Measurements from ENCODE around the gene AMN.
"Not testable (repeated sequence)": the region's sequence is repeated elsewhere in the genome, so short reads cannot be mapped to it uniquely, and the experiment has no call there.

Gene AMN

DNA sequence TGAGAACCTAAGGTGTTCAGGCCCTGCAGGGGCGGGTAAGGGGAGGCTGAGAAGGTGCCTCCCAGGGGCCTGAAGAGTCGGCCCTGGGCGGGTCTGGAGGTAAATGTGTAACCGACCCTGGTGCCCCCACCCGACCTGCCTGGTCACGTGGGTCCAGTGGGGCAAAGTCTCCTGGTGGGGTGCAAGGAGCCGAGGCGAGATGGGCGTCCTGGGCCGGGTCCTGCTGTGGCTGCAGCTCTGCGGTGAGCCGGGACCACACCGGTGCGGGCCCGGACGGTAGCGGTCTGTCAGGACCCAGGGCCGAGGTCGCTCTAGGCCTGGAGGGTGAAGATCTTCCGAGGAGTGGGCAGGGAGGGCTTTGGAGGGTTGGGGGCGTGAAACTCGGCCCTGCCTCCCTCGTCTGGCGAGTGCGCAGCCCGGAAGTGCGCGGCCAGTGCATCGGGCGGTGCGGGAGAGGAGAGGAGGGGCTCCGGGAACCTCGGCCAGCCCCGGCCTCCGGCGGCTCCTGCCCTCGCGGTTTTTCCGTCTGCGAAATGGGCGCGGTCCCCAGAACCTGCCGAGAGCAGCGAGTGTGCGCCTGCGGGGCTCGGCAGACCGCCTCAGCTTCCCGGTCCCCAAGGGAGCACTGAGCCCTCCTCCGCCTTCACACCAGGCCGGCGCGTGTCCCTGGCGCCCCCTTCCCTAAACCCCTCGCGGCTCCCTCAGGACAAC, at the start of gene AMN:
TSS of gene AMN (plus strand) at position 174 of the 711 bp plus-strand sequence. CDS start at position 200, 26 bp downstream.
- no peak for DNase-seq

DNA sequence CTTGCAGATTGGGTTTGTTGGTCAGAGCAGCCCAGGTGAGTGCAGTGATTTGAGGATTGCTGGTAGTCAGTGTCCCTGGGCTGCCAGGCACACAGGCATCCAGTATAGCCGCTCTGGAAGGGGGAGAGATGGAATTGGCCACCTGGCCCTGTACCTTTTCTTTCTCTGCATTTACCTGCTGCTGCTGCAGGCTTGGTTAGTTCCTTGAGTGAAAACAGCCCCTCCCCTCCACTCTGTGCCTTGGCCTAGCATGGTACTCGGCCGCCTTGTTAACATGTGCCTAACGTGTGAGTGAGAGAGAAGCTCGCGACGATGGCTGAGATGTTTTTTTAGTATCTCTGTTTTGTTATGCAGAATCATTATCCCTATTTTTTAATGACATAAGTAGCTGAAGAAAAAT, 49.3 kb upstream of the AMN start:
- DNase-seq, result no peak

DNA sequence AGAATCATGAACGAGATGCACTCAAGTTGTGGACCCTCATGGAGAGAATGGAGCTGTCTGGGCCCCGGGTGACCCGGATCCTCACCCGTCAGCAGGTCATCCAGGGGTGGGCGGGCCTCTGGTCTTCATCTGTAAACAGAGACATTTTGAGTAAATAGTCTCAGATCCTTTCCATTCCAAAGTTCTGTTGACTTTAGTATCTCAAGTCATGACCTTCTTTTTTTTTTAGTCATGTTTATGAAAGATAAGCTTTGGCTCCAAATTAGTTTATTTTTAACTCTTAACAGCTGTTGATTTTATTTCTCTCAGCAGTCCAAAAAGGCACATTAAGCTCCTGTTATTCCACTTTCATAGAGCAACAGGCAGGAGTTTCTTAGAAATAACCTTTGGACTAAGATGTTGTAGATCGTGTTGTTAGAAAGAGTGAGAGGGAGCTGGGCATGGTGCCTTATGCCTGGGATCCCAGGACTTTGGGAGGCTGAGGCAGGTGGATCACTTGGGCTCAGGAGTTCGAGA, 48.9 kb upstream of the AMN start:
- DNase-seq, result no peak

DNA sequence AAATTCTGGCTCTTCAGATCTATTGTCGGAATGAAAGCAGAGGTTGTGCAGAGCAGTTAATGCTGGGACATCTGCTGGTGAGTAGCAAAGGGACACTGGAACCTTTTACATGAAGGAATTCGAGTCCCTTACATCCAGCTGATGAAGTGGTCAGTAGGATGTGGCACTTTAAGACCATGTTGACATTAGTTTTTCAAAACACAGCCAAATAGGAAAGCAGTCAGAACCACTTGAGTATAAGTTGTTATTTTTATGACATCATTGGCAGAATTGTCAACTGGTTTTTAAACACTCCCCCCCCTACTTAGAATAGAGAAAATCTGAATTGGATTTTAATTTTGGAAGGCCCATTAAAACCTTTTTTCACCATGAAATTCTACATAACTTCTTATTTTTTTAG, 46.8 kb upstream of the AMN start:
- no peak for DNase-seq

DNA sequence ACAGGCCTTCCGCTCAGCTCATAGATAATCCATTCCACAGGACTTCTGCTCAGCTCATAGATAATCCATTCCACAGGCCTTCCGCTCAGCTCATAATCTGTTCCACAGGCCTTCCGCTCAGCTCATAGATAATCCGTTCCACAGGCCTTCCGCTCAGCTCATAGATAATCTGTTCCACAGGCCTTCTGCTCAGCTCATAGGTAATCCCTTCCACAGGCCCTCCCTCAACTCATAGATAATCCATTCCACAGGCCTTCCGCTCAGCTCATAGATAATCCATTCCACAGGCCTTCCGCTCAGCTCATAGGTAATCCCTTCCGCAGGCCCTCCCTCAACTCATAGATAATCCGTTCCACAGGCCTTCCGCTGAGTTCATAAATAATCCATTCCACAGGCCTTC, 45.0 kb upstream of the AMN start:
- peak; percentile 78 for DNase-seq

DNA sequence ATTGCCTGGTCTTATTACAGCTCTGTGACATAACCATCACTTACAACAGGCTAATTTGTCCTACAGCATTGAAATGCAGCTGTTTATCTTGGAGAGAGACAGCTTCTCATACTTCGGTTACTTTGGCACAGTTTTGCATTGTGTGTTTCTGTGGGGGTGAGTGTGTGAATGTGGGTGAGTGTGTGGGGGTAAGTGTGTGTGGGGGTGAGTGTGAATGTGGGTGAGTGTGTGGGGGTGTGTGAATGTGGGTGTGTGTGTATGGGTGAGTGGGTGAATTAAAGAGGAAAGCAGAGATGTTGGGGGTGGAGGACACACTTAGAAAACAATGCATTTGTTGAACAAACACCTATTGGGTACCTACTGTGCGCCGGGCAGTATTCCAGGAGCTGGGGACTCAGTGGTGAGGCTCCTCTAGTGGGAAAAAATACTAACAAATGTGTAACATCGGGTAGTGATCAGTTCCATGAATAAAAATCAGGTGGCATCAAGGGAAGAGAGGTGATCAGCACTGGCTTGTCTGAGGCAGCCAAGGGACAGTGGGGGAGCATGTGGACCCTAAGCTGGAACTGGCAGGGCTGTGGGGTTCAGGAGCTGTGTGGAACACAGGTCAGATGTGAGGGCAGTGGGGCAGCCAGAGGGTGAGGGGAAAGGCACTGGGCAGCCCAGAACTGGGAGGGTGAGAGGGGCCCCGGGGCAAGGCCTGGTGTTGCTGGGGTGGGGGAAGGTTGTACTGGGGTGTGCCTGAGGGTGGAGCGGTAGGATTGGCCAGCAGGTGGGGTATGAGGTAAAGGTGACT, 44.1 kb upstream of the AMN start:
- no peak for DNase-seq

DNA sequence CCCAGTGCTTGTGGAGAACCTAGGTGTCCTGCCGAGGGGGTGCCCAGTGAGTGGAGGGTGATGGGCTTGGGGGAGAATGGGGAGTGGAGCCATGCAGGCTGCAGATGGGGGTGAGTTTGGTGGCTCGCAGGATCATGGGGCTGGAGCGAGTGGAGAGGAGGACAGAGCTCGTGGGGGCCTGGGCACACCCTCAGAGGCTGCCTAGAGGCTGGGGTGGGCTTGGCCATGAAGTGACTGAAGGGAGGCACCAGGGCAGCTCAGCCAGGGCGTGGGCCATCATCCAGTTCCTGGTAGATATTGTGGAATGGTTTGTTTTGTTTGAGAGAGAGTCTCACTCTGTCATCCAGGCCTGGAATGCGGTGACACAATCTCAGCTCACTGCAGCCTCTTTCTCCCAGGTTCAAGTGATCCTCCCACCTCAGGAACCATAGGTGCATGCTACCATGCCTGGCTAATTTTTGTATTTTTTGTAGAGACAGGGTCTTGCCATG, 43.4 kb upstream of the AMN start:
- DNase-seq, result no peak

DNA sequence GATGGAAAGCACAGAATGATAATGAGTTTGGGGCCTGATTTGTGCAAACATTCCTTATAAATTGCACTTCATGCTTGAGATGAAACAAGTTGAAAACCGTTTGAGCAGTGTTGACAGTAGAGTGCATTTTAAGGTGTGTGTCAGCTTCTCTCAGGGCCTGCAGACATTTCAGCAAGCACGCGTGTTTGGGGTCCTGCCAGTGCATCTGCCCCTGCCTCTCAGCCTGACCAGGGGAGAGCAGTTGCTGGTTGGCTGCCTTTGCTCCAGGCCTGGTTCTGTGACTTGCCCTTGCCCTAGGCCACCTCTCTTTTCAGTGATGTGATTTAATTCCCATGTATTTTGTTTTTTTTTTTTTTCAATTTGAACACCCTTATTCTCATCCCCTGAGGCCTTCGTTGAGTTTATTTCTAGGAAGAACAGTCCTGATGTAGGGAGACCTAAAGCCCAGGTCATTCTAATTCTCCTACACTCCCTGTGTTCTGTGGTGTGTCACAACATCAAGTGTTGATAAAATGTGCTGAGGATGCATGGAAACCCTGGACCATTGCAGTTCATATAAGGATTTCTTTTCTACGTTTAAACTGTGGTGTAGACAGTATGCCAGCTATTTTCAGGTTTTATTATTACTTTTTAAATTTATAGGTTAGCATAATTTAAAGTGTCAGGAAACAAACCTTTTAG, 40.1 kb upstream of the AMN start:
- no peak for DNase-seq

DNA sequence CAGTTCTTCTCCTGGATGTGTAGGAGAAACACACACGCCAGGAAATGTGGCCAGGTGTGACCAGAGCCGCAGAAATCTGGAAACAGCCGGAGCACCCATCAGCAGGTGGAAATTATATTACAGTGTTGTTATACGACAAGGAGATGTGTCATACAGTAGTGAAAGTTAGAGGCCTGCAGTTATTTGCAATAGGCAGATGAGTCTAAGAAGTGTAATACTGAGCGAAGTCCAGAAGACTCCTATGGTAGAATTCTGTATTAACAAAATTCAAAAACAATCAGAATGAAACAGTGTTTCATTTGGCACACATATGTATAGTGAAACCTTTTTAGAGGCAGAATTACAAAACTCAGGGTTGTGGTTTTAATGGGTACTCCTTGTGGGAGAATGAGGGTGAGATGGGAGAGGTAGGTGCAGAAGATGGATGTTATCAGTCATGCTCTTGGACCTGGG, 39.3 kb upstream of the AMN start:
- no peak for DNase-seq

DNA sequence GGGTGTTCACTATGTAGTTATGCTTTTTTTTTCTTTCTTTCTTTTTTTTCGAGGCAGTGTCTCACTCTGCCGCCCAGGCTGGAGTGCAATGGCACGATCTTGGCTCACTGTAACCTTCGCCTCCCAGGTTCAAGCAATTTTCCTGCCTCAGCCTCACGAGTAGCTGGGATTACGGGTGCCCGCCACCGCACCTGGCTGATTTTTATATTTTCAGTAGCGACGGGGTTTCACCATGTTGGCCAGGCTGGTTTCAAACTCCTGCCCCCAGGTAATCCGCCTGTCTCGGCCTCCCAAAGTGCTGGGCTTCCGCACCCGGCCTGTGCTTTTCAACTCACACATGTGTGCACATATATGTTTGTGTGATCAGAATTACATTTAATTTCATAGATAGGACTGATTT, 38.9 kb upstream of the AMN start:
- DNase-seq, result no peak

DNA sequence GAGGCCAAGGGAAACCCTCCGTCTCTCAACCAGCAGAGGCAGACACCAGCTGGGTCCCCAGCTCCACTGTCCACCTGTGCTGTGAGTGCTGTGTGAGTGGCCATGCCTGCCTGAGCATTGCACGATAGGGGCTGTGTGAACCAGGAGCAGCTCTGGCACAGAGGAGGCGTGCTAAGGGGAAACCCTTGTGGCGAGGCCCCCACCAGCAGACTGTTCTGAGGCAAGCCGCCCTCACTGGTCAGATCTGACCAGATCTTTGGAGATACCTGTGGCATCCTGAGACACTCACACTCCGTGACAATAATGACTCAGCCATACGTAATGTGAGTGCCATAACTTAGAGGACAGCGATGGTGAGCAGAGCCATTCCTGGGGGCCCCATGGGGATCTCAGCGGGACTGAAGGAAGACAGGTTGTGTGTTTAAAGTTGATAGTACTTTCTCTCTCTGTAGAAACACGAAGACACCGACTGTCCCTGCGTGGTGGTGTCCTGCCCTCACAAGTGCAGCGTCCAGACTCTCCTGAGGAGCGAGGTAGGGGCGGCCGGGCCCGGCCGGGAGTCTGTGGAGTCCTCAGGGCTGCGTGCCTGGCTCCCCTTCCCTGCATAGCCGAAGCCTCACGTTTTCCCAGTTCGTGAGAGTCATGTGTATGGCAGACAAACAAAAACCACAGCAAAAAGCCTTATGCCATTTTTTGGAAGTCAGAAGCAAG, 36.6 kb upstream of the AMN start:
- DNase-seq, result no peak

DNA sequence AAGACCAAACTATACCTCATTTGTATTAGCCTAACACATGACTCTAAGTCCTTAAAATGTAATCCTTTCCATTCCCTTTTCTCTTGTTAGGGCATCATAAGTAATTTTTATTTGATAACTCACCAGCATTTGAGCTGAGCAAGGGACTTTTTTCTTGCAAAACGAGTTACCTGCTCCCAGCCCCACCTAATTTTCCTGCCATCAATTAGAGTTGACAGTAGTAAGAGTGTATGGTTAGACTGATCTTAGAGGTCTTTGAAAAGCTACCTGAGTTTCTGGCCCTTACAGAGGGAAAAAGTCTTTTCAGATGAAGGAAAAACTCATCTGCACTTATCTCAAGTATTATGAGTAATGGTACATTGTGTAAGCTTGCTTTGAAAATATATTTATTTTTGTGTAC, 33.7 kb upstream of the AMN start:
- DNase-seq, result no peak

DNA sequence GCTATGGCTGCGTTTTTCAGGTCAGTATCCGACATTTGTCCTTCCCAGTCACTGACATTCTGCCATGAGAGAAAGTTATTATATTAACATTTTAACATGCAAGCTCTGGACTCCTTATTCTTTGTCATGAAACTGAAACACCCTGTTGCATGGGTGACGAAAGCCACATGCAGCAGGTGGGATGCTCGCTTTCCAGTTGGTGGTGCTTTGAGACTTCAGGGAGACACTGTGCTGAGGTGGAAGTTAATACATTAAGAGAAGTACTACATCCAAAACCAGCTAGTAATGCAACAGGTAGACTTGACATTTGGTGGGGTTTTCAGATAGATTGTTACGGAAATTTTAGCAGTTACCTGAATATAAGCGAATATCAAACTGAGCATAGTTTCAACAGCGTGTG, 32.8 kb upstream of the AMN start:
- no peak for DNase-seq

DNA sequence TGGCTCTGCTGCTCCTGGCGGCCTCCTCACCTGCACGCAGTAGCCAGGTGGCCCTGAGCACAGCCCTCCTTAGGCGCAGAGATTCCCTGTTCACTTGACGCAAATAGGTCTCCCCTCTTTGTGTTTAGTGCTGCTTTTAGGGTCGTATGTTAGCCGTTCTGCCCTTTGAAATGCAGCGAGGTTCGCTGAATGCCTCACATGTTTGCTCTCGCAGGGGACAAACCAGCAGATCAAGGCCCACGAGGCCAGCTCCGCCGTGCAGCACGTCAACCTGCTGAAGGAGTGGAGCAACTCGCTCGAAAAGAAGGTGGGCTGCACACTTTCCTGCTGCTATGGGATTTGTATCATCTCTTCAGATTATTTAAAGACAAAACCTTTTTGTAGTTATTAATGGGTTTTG, 31.4 kb upstream of the AMN start:
- DNase-seq, result no peak

DNA sequence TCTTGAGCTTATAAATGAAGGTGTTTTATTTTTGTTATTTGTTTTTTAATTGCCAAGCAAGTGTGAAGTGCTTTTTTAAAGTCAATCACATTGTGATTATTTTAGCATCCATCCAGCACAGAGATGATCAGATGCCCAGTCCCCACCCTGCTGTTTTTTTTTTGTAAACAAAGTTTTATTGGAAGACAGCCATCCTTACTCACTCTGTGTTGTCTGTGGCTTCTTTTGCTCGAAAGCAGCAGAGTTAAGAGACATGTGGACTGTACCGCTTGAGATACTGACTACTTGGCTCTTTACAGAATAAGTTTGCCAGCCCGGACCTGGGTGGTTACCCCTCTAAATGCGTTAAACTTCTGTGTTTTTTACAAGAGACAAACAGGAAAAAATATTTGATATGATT, 30.9 kb upstream of the AMN start:
- no peak for DNase-seq

DNA sequence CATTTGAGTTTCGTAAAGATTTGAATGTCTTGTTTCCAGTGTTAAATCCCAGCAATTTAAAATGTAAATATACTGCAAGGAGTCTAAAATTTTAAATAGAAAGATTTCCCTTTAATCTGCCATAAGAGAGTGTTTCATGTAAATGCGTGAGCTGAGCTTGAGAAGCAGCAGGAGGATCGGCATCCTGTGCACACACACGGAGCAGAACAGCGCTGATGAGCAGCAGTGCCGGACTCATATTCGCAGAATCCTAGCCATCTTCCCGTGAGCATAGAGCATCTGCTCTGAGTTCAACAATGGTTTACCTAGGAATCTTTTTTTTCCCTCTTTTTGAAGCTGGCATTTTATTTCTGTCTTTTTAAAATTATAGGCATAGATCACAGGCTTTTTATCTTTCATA, 29.8 kb upstream of the AMN start:
- DNase-seq, result no peak

DNA sequence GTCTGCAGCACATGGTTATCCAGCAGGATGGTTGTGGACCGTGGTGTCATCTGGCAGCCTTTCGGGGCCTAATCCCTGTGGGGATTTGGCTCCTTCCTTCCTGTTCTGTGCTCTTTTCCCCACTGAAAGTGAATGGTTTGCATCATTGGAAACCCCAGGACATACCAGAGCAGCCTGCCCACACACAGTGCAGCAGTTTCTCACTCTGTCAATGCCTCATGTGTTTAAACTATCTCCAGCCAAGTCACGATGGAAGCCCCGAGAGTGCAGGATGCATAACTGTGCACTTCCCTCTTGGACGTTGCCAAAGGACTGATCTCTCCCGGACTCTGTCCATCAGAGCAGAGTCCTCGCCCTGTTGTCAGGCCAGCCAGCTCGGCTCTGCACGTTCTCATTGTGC, 29.0 kb upstream of the AMN start:
- no peak for DNase-seq

DNA sequence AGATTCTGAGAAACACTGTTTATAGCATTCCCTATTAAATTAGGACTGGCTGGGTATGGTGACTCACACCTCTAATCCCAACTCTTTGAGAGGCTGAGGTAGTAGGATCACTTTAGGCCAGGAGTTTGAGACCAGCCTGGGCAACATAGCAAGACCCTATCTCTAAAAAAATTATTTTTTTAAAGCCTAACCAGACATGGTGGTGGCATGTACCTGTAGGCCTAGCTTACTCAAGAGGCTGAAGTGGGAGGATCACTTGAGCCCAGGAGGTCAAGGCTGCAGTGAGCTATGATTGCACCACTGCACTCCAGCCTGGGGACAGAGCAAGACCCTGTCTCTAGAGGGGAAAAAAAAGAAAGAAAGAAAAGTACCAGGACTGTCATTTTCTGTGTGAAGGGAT, 25.7 kb upstream of the AMN start:
- not testable (repeated sequence) for DNase-seq

DNA sequence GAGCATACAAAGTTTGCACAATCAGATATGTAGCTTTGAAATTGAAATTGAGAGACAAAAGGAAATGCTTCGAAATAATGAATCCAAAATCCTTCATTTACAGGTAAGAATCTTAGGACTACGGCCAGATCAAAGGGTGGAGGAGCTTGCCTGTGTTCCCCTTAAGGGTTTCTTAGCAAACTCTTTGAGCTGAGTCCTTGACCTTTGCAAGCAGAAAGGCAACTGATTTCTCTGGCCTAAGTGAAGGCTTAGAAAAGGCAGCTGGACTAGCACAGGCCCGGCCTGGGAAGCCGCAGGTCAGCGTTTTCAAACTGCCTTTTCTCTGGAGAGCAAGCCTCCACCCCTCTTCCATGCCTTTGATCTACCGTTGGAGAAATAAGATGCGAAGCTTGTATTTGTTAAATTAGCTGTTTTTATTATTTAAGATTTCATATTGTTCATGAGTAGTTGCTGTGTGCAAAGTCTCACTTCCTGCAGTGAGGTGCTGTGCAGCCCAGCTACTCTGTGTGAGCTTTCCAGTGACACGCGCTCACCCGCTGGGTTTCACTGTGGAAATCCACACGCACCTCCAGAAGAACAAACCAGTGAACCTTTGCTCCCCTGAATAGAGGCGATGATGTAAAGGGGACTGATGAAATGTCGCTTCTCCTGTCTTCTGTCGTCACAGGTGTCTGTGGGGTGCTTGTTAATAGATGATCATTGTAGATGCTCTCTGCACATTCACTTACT, 25.0 kb upstream of the AMN start:
- no peak for DNase-seq

DNA sequence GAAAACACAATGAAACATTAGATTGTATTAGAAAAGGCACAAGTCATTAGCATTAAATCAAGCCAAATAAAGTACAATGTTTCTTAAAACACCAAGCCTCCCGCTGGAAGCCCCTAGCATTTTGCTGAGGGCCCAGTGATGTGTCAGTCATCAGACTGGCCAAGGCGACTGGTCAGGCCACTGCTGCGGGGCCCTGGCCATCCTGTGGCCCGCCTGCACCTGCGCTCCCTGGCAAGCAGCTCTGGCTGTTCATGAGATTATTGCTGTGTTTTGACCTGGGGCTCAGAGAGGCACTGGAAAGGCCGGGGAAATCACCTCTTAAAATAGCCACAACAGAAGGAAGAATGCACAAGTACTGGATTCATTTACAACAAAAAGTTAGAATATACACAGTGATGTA, 24.2 kb upstream of the AMN start:
- DNase-seq, result no peak

DNA sequence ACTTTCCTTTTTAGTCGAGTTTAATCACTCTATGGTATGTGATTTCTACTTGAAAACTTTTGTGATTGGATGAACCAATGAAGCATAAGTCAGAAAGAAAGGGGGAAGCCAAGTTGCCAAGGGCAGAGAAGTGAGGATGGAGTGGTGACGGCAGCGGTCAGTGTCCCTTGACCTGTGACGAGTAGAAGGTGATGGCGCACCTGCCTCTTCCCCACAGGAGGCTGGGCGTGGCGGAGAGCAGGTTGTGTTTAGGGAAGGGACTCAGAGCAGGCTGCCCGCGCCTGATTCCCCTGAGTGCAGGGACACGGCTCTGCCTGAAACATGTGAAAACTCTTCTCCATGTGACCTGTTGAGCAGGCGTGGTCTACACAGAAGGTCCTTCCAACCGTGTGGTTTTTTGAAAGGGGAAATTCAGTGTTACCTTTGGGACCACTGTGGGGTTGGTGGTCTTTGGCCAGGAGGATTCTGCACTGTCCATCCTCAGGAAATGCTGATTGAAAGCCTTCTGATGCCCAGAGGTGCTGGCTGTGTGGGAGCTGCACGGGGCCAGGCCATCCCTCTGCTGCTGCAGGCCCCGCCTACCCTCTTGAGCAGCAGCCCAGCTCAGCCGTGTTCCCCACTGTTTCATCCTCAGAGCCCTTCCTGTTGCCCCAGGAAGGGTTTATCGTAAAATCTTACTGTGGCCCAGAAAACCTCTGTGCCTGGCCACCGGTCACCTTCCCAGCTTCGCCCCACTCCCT, 23.5 kb upstream of the AMN start:
- DNase-seq, result no peak

DNA sequence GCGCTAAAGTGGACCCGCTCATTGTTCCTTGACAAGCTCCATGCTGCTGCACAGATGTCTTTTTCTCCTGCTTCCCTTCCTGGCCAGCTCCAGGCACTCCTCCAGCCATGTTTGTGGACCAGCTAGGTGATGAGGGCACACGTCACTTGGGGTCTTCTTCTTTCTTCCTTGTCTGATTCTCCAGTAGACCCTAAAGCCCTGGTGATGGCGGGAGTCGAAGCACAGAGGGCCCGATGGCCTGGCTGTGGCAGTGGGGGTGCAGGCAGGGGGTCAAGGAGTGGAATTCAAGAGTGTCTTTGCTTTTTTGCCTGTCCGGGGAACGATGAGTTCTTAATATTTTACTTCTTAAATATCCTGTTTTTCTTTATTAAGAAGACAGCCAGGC, 23.0 kb upstream of the AMN start:
- DNase-seq, result no peak
